ENCODE measurements around the gene LRRFIP2.
"Not testable (repeated sequence)": the region's sequence is repeated elsewhere in the genome, so short reads cannot be mapped to it uniquely, and the experiment has no call there.

The LRRFIP2 gene

DNA sequence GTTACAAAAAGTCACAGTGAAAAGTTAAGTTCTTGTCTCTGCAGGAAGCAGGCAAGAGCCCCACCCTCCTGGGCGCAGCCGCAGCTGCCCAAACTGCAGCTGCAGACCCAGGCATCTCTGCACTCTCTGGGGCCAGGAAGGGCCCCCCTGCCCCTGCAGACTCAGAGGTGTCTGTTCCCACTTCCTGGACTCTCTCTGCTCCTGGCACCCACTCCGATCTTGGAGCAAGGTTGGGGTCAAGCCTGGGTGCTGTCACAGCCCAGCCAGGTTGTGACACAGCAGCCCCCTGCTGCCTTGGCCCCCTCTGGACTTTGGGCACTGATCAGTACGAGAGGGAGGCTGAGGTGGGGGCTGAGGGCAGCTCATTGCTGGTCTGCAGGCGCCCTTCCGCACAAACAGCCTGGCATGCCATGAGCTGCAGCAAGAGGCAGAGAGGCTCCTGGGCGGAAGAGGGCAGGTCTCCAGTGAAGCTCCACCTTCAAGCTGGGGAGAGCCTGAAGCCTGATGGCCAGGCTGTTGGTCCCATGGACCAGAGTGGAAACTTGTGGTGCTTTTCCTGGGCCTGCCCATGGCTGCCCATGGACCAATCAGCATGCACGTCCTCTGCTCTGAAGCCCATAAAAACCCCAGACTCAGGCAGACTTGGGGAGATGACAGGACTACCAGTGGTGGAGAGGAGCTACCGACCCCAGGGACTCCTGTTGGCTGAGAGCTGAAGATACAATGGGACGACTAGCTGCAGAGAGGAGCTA is 42.9 kb upstream of the LRRFIP2 start:
- no peak for DNase-seq (ENCODE audit: low read depth)
- TF ChIP-seq, protein P1, sequence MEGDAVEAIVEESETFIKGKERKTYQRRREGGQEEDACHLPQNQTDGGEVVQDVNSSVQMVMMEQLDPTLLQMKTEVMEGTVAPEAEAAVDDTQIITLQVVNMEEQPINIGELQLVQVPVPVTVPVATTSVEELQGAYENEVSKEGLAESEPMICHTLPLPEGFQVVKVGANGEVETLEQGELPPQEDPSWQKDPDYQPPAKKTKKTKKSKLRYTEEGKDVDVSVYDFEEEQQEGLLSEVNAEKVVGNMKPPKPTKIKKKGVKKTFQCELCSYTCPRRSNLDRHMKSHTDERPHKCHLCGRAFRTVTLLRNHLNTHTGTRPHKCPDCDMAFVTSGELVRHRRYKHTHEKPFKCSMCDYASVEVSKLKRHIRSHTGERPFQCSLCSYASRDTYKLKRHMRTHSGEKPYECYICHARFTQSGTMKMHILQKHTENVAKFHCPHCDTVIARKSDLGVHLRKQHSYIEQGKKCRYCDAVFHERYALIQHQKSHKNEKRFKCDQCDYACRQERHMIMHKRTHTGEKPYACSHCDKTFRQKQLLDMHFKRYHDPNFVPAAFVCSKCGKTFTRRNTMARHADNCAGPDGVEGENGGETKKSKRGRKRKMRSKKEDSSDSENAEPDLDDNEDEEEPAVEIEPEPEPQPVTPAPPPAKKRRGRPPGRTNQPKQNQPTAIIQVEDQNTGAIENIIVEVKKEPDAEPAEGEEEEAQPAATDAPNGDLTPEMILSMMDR (conservative IDR thresholded peaks at IDR 0.05; ENCODE audit: control insufficient read depth, insufficient read depth, low read depth, low read length): no peak
- H3K4me3 ChIP-seq (ENCODE audit: control insufficient read depth, low read depth, low read length): no peak overlapping the region

DNA sequence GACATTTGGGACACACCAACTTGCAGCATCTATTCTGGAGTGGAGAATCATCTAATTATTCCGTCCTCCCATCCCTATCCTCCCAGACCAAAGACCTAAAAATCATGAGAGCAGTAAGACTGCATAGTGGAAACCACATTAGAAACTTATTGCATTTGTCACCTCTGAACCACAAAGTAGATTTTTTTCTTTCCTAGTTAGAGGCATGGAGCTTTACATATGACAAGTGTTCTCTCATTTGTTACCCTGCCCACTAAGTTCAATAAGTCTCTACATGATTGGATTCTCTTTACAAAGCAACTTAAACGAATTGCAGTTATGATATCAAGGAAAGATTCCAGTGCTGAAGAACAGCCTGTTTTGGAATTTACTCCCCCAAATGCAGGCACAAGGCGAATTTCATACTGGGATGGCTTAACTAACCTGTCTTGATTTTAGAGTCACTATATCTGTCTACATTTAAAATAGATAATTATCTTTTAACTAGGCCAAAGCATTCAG is 42.3 kb upstream of the LRRFIP2 start:
- H3K4me3 ChIP-seq (ENCODE audit: control insufficient read depth, low read depth, low read length): no peak overlapping the region
- TF ChIP-seq, protein P1 (conservative IDR thresholded peaks at IDR 0.05; ENCODE audit: control insufficient read depth, insufficient read depth, low read depth, low read length): no peak
- no peak for DNase-seq (ENCODE audit: low read depth)

DNA sequence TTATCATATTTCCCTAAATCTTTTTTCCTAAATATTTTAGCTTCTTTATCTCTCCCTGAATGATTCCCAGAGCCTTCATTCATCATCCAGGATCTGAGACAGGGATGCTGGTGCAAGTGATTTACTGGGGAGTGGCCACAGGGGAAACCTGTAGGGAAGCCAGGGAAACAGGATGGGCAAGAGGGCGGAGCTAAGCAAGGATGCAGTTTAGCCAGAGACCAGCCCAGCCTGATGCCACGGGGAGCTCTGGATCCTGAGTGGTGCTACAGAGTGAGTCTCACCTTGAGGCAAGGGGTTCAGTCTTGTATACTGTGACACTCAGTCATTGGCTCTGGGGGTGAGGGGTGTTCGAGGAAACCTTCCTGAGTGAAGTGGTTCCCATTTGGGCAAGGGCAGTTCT is 39.7 kb upstream of the LRRFIP2 start:
- TF ChIP-seq, protein P1 (conservative IDR thresholded peaks at IDR 0.05; ENCODE audit: control insufficient read depth, insufficient read depth, low read depth, low read length): no peak
- no peak for DNase-seq (ENCODE audit: low read depth)
- H3K4me3 ChIP-seq (ENCODE audit: control insufficient read depth, low read depth, low read length): no peak overlapping the region

DNA sequence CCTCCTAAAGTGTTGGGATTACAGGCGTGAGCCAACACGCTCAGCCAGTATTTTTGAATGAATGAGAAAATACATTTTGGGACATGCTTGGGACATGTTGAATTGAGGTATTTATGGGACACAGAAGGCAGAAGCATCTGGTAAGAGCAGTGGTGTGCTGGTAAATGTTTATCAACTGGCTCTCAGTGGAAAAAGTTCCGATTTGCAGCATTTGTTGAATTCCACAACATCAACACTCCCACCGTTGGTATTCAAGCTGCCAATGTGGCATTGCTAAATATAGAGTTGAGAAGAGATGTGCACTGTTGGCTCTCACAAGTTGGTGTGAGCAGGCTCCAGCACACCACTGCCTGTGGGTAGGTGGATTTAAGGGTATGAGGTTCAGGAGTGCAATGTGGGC is 35.8 kb upstream of the LRRFIP2 start:
- DNase-seq (ENCODE audit: low read depth): no peak
- TF ChIP-seq, protein P1 (conservative IDR thresholded peaks at IDR 0.05; ENCODE audit: control insufficient read depth, insufficient read depth, low read depth, low read length): no peak
- H3K4me3 ChIP-seq (ENCODE audit: control insufficient read depth, low read depth, low read length): no peak overlapping the region

DNA sequence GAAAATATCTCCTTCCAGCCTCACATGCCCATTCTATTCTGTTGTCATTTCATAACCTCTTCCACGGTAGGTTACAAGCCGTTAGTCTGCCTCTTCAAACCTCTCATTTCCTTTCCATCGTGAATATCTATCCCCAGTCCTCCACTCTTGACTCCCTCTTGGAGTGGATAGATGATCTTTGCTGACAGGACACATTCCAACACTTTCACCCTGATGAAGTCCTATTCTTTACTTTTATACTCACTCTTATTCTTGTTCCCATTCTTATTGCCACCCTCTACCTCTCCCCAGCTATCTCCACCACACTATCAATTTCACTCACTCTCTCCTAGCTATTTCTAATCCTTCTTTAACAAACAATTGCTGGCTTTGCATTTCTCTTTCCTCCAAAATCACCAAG is 34.2 kb upstream of the LRRFIP2 start:
- H3K4me3 ChIP-seq (ENCODE audit: control insufficient read depth, low read depth, low read length); DNase-seq (ENCODE audit: low read depth): not testable (repeated sequence)

DNA sequence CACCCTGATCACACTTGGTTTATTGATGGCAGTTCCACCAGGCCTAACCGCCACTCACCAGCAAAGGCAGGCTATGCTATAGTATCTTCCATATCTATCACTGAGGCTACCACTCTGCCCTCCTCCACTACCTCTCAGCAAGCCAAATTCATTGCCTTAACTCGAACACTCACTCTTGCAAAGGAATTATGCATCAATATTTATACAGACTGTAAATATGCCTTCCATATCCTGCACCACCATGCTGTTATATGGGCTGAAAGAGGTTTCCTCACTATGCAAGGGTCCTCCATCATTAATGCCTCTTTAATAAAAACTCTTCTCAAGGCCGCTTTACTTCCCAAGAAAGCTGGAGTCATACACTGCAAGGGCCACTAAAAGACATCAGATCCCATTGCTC is 33.6 kb upstream of the LRRFIP2 start:
- DNase-seq (ENCODE audit: low read depth); H3K4me3 ChIP-seq (ENCODE audit: control insufficient read depth, low read depth, low read length): not testable (repeated sequence)

DNA sequence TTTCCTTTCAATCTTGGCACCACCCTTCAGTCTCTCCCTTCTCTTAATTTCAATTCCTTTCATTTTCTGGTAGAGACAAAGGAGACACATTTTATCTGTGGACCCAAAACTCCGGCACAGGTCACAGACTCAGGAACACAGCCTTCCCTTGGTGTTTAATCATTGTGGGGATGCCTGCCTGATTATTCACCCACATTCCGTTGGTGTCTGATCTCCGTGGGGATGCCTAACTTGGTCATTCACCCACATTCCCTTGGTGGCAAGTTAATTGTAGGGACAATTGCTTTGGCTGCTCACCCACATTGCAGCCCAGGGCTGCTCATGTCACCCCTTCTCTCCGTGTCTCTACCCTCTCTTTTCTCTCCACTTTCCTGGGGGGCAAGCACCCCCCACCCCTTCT is 31.7 kb upstream of the LRRFIP2 start:
- H3K4me3 ChIP-seq (ENCODE audit: control insufficient read depth, low read depth, low read length); DNase-seq (ENCODE audit: low read depth): not testable (repeated sequence)

DNA sequence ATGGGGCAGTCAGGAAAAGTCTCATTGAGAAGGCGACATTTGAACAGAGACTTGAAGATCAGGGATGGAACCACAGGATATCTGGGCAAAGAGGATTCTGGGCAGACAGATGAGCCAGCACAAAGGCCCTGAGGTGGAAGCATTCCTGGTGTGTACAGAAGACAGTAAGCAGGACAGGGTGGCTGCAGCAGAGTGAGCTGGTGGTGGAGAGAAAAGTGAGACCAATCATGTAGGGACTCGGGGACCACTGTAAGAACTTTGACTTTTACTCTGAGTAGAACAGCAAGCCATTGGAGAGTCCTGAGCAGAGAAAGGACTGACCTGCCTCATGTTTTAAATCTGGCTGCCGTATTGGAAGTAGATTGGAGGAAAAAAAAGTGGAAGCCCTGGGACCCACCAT is 29.9 kb upstream of the LRRFIP2 start:
- DNase-seq (ENCODE audit: low read depth): no peak
- TF ChIP-seq, protein P1 (conservative IDR thresholded peaks at IDR 0.05; ENCODE audit: control insufficient read depth, insufficient read depth, low read depth, low read length): no peak
- no peak overlapping the region for H3K4me3 ChIP-seq (ENCODE audit: control insufficient read depth, low read depth, low read length)

Measured in fibroblast of mammary gland (primary cell).